ENCODE measurements around the gene ZNF469.

The ZNF469 gene

DNA sequence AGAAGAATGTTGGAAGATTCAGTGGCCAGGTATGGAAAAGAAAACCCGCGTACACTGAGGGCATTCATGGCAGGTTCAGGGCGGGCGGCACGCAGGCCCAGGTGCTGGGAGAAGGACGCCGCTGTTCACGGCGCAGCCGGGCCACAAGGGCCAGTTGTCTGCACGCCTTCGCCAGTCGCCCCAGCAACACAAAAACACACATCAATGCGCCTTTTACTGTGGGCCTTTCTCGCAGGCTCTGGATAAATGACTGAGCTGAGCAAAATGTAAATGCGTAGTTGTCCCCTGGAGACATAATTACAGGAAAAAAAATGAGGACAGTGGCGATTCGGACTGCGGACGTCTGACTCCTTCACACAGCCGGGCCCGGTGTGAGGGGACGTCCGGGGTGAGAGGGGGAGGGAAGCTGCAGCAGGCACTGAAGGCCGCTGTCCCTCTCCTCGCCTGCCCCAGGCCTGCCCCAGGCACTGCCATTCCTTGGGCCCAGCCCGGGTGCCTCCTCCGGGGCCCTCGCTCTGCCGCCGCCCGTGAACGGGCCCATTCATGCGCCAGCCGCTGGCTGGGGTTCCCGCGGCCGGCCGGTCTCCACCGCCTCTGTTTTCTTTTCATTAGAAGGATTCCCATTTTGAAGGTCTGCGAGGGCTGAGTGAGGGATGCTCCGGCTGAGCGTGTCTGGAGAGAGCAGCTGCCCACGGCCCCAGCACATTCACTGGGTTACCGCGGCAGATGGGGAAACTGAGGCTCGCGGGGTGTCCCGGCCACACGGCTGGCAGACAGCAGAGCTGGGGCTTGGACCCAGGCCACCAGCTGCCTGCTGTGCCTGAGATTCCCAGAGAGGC is 6.5 kb upstream of the ZNF469 start:
- no peak overlapping the region for H3K4me3 ChIP-seq (ENCODE audit: low read depth, low read length)
- TF ChIP-seq, protein P1, sequence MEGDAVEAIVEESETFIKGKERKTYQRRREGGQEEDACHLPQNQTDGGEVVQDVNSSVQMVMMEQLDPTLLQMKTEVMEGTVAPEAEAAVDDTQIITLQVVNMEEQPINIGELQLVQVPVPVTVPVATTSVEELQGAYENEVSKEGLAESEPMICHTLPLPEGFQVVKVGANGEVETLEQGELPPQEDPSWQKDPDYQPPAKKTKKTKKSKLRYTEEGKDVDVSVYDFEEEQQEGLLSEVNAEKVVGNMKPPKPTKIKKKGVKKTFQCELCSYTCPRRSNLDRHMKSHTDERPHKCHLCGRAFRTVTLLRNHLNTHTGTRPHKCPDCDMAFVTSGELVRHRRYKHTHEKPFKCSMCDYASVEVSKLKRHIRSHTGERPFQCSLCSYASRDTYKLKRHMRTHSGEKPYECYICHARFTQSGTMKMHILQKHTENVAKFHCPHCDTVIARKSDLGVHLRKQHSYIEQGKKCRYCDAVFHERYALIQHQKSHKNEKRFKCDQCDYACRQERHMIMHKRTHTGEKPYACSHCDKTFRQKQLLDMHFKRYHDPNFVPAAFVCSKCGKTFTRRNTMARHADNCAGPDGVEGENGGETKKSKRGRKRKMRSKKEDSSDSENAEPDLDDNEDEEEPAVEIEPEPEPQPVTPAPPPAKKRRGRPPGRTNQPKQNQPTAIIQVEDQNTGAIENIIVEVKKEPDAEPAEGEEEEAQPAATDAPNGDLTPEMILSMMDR (IDR thresholded peaks at IDR 0.05; ENCODE audit: insufficient read depth, low read length, missing control alignments), result no peak
- CTCF ChIA-PET, result interaction anchor here (0.9 kb wide), 1 partner anchor 9 kb away, joined by 3 read pairs; no protein-coding TSS in a partner anchor
- DNase-seq (ENCODE audit: low read depth, low spot score), result no peak
- POLR2A ChIA-PET, result no interaction called here

DNA sequence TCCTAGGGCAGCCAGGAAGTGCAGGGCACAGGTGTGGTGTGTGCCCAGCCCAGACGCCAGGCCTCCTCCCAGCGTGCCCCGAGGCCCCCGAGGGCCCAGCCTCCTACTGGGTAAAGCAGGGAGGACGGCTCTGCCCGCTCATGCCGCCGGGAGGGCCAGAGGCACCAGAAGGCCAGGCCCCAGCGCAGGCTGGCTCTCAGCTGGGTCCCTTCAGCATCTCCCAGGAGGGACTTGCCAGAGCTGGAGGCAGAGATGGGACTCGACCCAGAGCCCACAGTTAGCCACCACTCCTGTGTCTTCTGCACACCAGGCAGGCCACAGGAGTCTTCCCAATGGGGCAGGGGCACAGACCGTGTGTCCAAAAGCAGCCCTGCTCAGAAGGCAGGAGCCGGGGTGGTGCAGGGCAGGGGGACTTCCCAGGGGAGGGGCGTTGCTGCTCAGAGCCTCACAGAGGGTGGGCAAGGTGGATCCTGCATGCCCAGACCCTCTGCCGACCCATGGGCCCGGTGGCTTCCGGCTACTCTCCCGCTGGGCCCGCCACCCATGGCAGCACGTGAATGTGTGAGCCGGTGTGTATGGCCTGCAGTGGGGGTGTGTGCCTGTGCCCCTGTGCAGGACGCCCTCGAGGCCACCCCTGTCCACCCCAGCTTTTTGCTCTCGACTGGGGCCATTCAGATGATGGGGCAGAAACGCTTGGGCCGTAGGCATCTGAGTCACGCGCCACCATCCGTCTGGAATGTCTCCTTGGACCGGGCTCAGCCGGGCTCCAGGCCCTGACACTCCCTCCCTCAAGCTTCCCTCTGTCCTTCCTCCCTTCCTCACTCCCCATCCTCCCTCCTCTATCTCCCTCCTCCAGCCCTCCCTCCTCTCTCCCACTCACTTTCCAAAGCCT is 5.7 kb upstream of the ZNF469 start:
- CTCF ChIA-PET, result interaction anchor here (0.9 kb wide), 1 partner anchor 10 kb away, joined by 3 read pairs; no protein-coding TSS in a partner anchor

DNA sequence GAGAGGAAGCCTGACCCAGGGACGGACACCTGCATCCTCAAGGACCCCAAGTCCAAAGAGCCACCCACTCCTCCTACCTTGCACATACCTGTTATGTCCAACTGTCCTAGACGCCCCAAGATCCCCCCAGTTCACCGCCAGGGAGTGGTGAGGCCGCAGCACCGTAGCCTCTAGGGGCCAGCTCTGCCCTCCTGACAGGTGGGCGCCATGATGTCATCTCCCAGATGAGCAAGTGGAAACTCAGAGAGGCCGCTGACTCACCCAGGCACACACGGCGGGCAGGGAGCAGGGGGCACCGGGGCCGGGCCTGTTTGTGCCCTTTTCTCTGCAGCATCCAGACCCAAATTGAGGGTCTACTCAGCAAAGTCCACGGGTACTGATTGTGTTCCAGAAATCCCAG is 4.8 kb upstream of the ZNF469 start:
- CTCF ChIA-PET, result no interaction called here
- no peak overlapping the region for H3K4me3 ChIP-seq (ENCODE audit: low read depth, low read length)
- TF ChIP-seq, protein P1 (IDR thresholded peaks at IDR 0.05; ENCODE audit: insufficient read depth, low read length, missing control alignments), result no peak
- no peak for DNase-seq (ENCODE audit: low read depth, low spot score)
- POLR2A ChIA-PET, result no interaction called here

More for the DNA sequence above, 5.7 kb upstream of the ZNF469 start:
- TF ChIP-seq, protein P1 (IDR thresholded peaks at IDR 0.05; ENCODE audit: insufficient read depth, low read length, missing control alignments), result no peak
- POLR2A ChIA-PET, result no interaction called here
- no peak for DNase-seq (ENCODE audit: low read depth, low spot score)
- no peak overlapping the region for H3K4me3 ChIP-seq (ENCODE audit: low read depth, low read length)

- ChIA-PET POLR2A (no interaction called here), CTCF (no interaction called here)
- no peak overlapping the region for H3K4me3 ChIP-seq (ENCODE audit: low read depth, low read length)
- no peak for DNase-seq (ENCODE audit: low read depth, low spot score)
- TF ChIP-seq, protein P1 (IDR thresholded peaks at IDR 0.05; ENCODE audit: insufficient read depth, low read length, missing control alignments), result no peak
Observed at GRCh38 chr16:88378401-88378800, 4.4 kb upstream of the ZNF469 start.

- POLR2A ChIA-PET, result no interaction called here
- TF ChIP-seq, protein P1 (IDR thresholded peaks at IDR 0.05; ENCODE audit: insufficient read depth, low read length, missing control alignments), result no peak
- no peak overlapping the region for H3K4me3 ChIP-seq (ENCODE audit: low read depth, low read length)
- CTCF ChIA-PET, result no interaction called here
- no peak for DNase-seq (ENCODE audit: low read depth, low spot score)
Observed at GRCh38 chr16:88378836-88379693, 3.7 kb upstream of the ZNF469 start.
